H1 (cell line): Measurements from ENCODE around the gene C9orf152. TPM values are rescaled to one million over a fixed set of nuclear protein-coding genes. Genes with fewer than 3 reads are reported as not detected.

Experiments
- ATF2 ChIP-seq: IDR thresholded peaks from 2 replicates; pipeline ENCODE4 v1.6.1; 2012; ENCODE audit warnings: low read length, inconsistent platforms
- ATF3 ChIP-seq: IDR thresholded peaks from 2 replicates; pipeline ENCODE4 v1.6.1; 2011; ENCODE audit warnings: low read depth, mild to moderate bottlenecking, low read length; ENCODE audit not compliant: insufficient read depth
- CREB1 ChIP-seq: IDR thresholded peaks from 2 replicates; pipeline ENCODE4 v1.6.1; 2012; ENCODE audit warnings: inconsistent platforms
- CTCF ChIP-seq, 3 experiments: IDR thresholded peaks; 1 replicate in 2 of 3; 2 replicates in 1 of 3; pipeline versions ENCODE4 v1.5.1 to v1.6.1; 2011; ENCODE audit warnings: low read length in 3 of 3, mild to moderate bottlenecking in 3 of 3, inconsistent platforms in 2 of 3, low read depth in 1 of 3, moderate library complexity in 1 of 3; ENCODE audit not compliant: insufficient read depth in 1 of 3; ENCODE audit errors: control extremely low read depth in 1 of 3
- EZH2 ChIP-seq: fragments of 200-600 bp; sonication (generic); IDR thresholded peaks from 2 replicates; pipeline ENCODE4 v1.7.1; 2012; ENCODE audit warnings: low read depth, mild to moderate bottlenecking, moderate library complexity, low read length, inconsistent platforms; ENCODE audit not compliant: severe bottlenecking
- FOSL1 ChIP-seq: IDR thresholded peaks from 2 replicates; pipeline ENCODE4 v1.6.1; 2011; ENCODE audit warnings: mild to moderate bottlenecking, low read depth, low read length, moderate library complexity; ENCODE audit not compliant: insufficient read depth
- HDAC6 ChIP-seq: IDR thresholded peaks from one replicate; pipeline ENCODE4 v1.7.1; 2012; ENCODE audit warnings: low read depth, mild to moderate bottlenecking, inconsistent platforms, low read length, moderate library complexity
- KDM1A ChIP-seq: fragments of 200-600, 300-600 bp; sonication (generic); IDR thresholded peaks from 2 replicates; pipeline ENCODE4 v1.7.1; 2016; ENCODE audit warnings: mild to moderate bottlenecking, low read length, borderline replicate concordance
- KDM5A ChIP-seq: fragments of 200-600 bp; IDR thresholded peaks from 2 replicates; pipeline ENCODE4 v1.7.1; 2012; ENCODE audit warnings: mild to moderate bottlenecking, low read length, inconsistent platforms, mixed read lengths
- MAFK ChIP-seq: IDR thresholded peaks from 2 replicates; pipeline ENCODE4 v1.6.1; 2012; ENCODE audit warnings: low read depth, mild to moderate bottlenecking, improper control_type of control experiment, low read length
- POU5F1 ChIP-seq: IDR thresholded peaks from 2 replicates; pipeline ENCODE4 v1.6.1; 2011; ENCODE audit warnings: low read depth, mild to moderate bottlenecking, low read length, moderate library complexity
- RNF2 ChIP-seq: fragments of 200-900, 300-1000 bp; sonication (generic); IDR thresholded peaks from 2 replicates; pipeline ENCODE4 v1.7.1; 2016; ENCODE audit warnings: borderline replicate concordance, low read depth, mild to moderate bottlenecking, antibody characterized with exemption, low read length; ENCODE audit not compliant: poor library complexity, severe bottlenecking; ENCODE audit errors: missing control alignments
- RXRA ChIP-seq: IDR thresholded peaks from 2 replicates; pipeline ENCODE4 v1.6.1; 2011; ENCODE audit warnings: low read depth, mild to moderate bottlenecking, low read length, moderate library complexity; ENCODE audit not compliant: insufficient read depth
- SIX5 ChIP-seq: IDR thresholded peaks from 2 replicates; pipeline ENCODE4 v1.6.1; 2011; ENCODE audit warnings: mild to moderate bottlenecking, low read depth, low read length
- SP2 ChIP-seq: IDR thresholded peaks from 2 replicates; pipeline ENCODE4 v1.6.1; 2012; ENCODE audit warnings: mild to moderate bottlenecking, low read length, inconsistent platforms
- SRF ChIP-seq: IDR thresholded peaks from 2 replicates; pipeline ENCODE4 v1.6.1; 2011; ENCODE audit warnings: mild to moderate bottlenecking, low read depth, low read length, moderate library complexity
- TBP ChIP-seq: IDR thresholded peaks from 2 replicates; pipeline ENCODE4 v1.6.1; 2011; ENCODE audit warnings: low read depth, low read length, improper control_type of control experiment
- TCF12 ChIP-seq: IDR thresholded peaks from 2 replicates; pipeline ENCODE4 v1.6.1; 2011; ENCODE audit warnings: low read depth, mild to moderate bottlenecking, low read length
- ZNF274 ChIP-seq: IDR thresholded peaks from 2 replicates; pipeline ENCODE4 v1.7.0; 2012; ENCODE audit warnings: low read length, borderline replicate concordance; ENCODE audit errors: extremely low read depth
- polyA plus RNA-seq, 7 experiments: library from polyadenylated mRNA; depleted of rRNA in 3 of 7; stranded (reverse) in 5 of 7; unstranded in 2 of 7; fragments of >200 nt in 5 of 7; fragments of 200-250 nt in 2 of 7; gene quantifications; 1 replicate in 5 of 7; 2 replicates in 1 of 7; 4 replicates in 1 of 7; pipeline versions ENCODE4 v1.2.1 to v1.2.3, GENCODE V29; 2011 to 2013; ENCODE audit warnings: missing spikeins in 2 of 7, mixed read lengths in 2 of 7
- total RNA-seq: library from RNA; stranded (reverse); fragmentation: NEBNext Ultra II Directional; extraction: Animal tissue kit (Norgen Biotek cat#: 25700); gene quantifications from 2 replicates; pipeline ENCODE4 v1.2.1, GENCODE V29; 2021

Gene C9orf152
- total and polyA plus RNA-seq, 2 of the 8 experiments (the other 6 are each of a cell fraction or from before 2014, with no cell fraction given): not detected

GRCh38 chr9:110256380-110257096 is 48.6 kb upstream of the C9orf152 start, which contains the start of gene TXN (continued):
- TF ChIP-seq ATF3 (no peak), RXRA (no peak), CREB1 (0 out of 2 replicates have a peak, but pooled peaks have one; percentile 2), MAFK (peak; percentile 86), SP2 (no peak), HDAC6 (no peak), FOSL1 (no peak), TBP (peak; percentile 92), TCF12 (no peak), SRF (no peak), SIX5 (no peak), ZNF274 (no peak), RNF2 (no peak), EZH2 (peak; percentile 3), CTCF (IDR thresholded peaks at IDR 0.05; ENCODE audit: control extremely low read depth in 1 of 3, insufficient read depth in 1 of 3, low read depth in 1 of 3, low read length in 3 of 3) (no peak), POU5F1 (no peak), ATF2 (no peak), KDM1A (no peak), KDM5A (no peak)
